Keratinocyte (primary cell): ENCODE data around the gene SIDT2. TPM values are rescaled to one million over a fixed set of nuclear protein-coding genes. Genes with fewer than 3 reads are reported as not detected.

ENCODE experiments used
- DNase-seq: peaks from one replicate; pipeline ENCODE4 v3.0.0-alpha.2; 2011; ENCODE audit warnings: low read depth, missing footprints, low spot score
- FAIRE-seq: peaks from 2 replicates; lab custom pipeline; 2011; peaks lifted over from hg19 to GRCh38; lab: Jason Lieb, UNC
- H2AFZ ChIP-seq: 2 replicates; pipeline ENCODE4 v1.6.0; 2012; ENCODE audit warnings: low read length, control low read depth, inconsistent platforms; ENCODE audit not compliant: control insufficient read depth
- H3K27ac ChIP-seq: 2 replicates; pipeline ENCODE4 v1.5.1; 2011; ENCODE audit warnings: low read length; ENCODE audit not compliant: control insufficient read depth, insufficient read depth
- H3K27me3 ChIP-seq: 3 replicates; pipeline ENCODE4 v1.6.0; 2011; ENCODE audit warnings: low read length; ENCODE audit not compliant: control insufficient read depth, insufficient read depth; ENCODE audit errors: extremely low read depth
- H3K36me3 ChIP-seq, 2 experiments: 2 replicates in 1 of 2; 3 replicates in 1 of 2; pipeline ENCODE4 v1.5.1; 2011; ENCODE audit warnings: low read length in 2 of 2, mild to moderate bottlenecking in 1 of 2; ENCODE audit not compliant: control insufficient read depth in 2 of 2, insufficient read depth in 2 of 2; ENCODE audit errors: extremely low read depth in 1 of 2
- H3K4me1 ChIP-seq: 3 replicates; pipeline ENCODE4 v1.5.1; 2011; ENCODE audit warnings: low read length; ENCODE audit not compliant: control insufficient read depth, insufficient read depth; ENCODE audit errors: extremely low read depth
- H3K4me2 ChIP-seq: 3 replicates; pipeline ENCODE4 v1.6.0; 2011; ENCODE audit warnings: low read depth, low read length; ENCODE audit not compliant: control insufficient read depth, insufficient read depth; ENCODE audit errors: extremely low read depth
- H3K4me3 ChIP-seq, 3 experiments: fragments of 200-600 bp in 1 of 3; sonication (generic) in 1 of 3; 2 replicates in 2 of 3; 3 replicates in 1 of 3; pipeline ENCODE4 v1.5.1; 2011 to 2016; ENCODE audit warnings: low read length in 3 of 3, mild to moderate bottlenecking in 3 of 3, control low read depth in 2 of 3, inconsistent platforms in 1 of 3, low read depth in 1 of 3, mixed read lengths in 1 of 3, mixed run types in 1 of 3, moderate library complexity in 1 of 3; ENCODE audit not compliant: control insufficient read depth in 2 of 3, insufficient read depth in 2 of 3; ENCODE audit errors: extremely low read depth in 1 of 3
- H3K79me2 ChIP-seq: 2 replicates; pipeline ENCODE4 v1.6.0; 2012; ENCODE audit warnings: low read length; ENCODE audit not compliant: control insufficient read depth, insufficient read depth
- H3K9ac ChIP-seq: 3 replicates; pipeline ENCODE4 v1.6.0; 2011; ENCODE audit warnings: low read length; ENCODE audit not compliant: control insufficient read depth, insufficient read depth; ENCODE audit errors: extremely low read depth
- H3K9me1 ChIP-seq: 3 replicates; pipeline ENCODE4 v1.6.0; 2011; ENCODE audit warnings: low read length; ENCODE audit not compliant: control insufficient read depth, insufficient read depth; ENCODE audit errors: extremely low read depth
- H3K9me3 ChIP-seq: 2 replicates; pipeline ENCODE4 v1.5.1; 2012; ENCODE audit warnings: low read depth, low read length; ENCODE audit not compliant: control insufficient read depth
- H4K20me1 ChIP-seq: 3 replicates; pipeline ENCODE4 v1.6.0; 2011; ENCODE audit warnings: low read length; ENCODE audit not compliant: control insufficient read depth, insufficient read depth; ENCODE audit errors: extremely low read depth
- EZH2 ChIP-seq: IDR thresholded peaks from one replicate; pipeline ENCODE4 v1.6.1; 2012; ENCODE audit warnings: inconsistent platforms, mild to moderate bottlenecking, low read length, moderate library complexity
- dilution Hi-C: fragments of 300-500 bp; cut with MboI; formaldehyde crosslinking; loops from one replicate; pipeline ENCODE4 v1.7.0; 2020; ENCODE audit warnings: low sequenced_read_pairs; ENCODE audit not compliant: extremely low pct_ligation_motif_present
- polyA plus RNA-seq, 5 experiments: library from polyadenylated mRNA; depleted of rRNA in 3 of 5; stranded (reverse) in 3 of 5; stranded (forward) in 1 of 5; unstranded in 1 of 5; fragments of >200 nt; gene quantifications; 1 replicate in 1 of 5; 2 replicates in 3 of 5; 3 replicates in 1 of 5; pipeline versions ENCODE4 v1.2.1 to v1.2.3, GENCODE V29; 2011 to 2012; ENCODE audit warnings: missing spikeins in 2 of 5, low read depth in 1 of 5, low replicate concordance in 1 of 5
- TF ChIP-seq, protein P1 (sequence below), 3 experiments: IDR thresholded peaks in 1 of 3; conservative IDR thresholded peaks in 1 of 3; optimal IDR thresholded peaks in 1 of 3; 2 replicates in 2 of 3; 3 replicates in 1 of 3; pipeline versions ENCODE3 to v1.5.1; 2011; ENCODE audit warnings: low read length in 3 of 3, mild to moderate bottlenecking in 3 of 3, moderate library complexity in 2 of 3, control low read depth in 1 of 3, inconsistent platforms in 1 of 3; ENCODE audit not compliant: insufficient read depth in 2 of 3; ENCODE audit errors: extremely low read depth in 1 of 3

The SIDT2 gene
- polyA plus RNA-seq, 1 donor (not counting 4 experiments of a cell fraction or from before 2014, with no cell fraction given): 9.8 TPM

DNA sequence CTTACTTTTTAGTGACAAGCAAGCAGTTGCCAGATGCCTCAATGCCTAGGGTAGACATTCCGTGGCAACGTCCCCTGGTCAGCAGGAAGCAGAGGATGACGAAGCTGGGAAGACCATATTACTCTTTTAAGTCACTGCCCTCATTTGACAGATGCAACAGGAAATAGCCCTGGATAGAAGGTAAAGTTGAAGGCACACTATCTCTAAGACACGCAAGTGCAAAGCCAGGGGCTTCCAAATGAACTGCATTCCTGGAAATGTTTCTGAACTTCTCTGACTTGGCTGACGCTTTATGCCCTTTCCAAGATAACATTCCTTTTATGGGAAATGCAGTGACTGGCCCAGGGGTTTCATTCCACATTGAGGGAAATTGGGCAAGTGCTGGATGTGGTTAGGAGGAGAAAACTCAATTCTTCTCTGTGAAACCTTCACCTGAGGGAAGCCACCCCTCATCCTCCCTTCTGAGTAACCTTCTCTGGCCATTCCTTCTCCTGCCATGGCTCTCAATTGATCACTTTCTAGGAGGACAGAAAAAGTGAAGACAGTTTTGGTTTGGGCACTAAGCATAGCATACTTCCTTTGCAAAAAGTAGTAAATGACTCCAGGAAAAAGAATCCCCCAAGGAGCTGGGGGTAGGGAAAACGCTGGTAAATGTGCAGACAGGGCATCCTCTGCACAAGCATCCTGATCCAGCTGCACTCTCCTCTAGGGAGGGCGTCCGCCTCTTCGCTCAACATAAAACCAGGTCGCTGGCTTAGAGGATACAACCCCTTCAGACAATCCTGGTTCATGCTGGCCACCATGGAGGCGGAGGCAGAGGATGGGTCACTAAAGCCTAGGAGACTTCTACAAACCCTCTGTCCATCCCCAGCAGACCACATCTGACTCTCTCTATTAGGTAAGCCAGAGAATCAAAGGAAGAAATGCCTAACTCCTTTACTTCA, 38.9 kb downstream of the SIDT2 start:
- no peaks in the 10 kb centered on the region for H3K27me3 ChIP-seq
- H3K9me3 ChIP-seq: no peaks in the 10 kb centered on the region
- DNase-seq: no peak
- H2AFZ ChIP-seq: no peak overlapping the region
- dilution Hi-C loops: no loop called here
- no peaks in the 10 kb centered on the region for H4K20me1 ChIP-seq
- no peak overlapping the region for H3K4me2 ChIP-seq
- peaks cover 2% of the 10 kb centered on the region for H3K9me1 ChIP-seq
- no peak for FAIRE-seq
- H3K9ac ChIP-seq: no peak overlapping the region
- no peak overlapping the region for H3K27ac ChIP-seq
- TF ChIP-seq EZH2: no peak
- TF ChIP-seq, protein P1, sequence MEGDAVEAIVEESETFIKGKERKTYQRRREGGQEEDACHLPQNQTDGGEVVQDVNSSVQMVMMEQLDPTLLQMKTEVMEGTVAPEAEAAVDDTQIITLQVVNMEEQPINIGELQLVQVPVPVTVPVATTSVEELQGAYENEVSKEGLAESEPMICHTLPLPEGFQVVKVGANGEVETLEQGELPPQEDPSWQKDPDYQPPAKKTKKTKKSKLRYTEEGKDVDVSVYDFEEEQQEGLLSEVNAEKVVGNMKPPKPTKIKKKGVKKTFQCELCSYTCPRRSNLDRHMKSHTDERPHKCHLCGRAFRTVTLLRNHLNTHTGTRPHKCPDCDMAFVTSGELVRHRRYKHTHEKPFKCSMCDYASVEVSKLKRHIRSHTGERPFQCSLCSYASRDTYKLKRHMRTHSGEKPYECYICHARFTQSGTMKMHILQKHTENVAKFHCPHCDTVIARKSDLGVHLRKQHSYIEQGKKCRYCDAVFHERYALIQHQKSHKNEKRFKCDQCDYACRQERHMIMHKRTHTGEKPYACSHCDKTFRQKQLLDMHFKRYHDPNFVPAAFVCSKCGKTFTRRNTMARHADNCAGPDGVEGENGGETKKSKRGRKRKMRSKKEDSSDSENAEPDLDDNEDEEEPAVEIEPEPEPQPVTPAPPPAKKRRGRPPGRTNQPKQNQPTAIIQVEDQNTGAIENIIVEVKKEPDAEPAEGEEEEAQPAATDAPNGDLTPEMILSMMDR (optimal IDR thresholded peaks at IDR 0.05 in 1 of 3, IDR thresholded peaks at IDR 0.05 in 1 of 3, conservative IDR thresholded peaks at IDR 0.05 in 1 of 3; ENCODE audit: extremely low read depth in 1 of 3, insufficient read depth in 2 of 3, low read length in 3 of 3): no peak
- H3K4me1 ChIP-seq: no peaks in the 10 kb centered on the region
- no peak overlapping the region for H3K4me3 ChIP-seq
- H3K79me2 ChIP-seq: no peaks in the 10 kb centered on the region
- H3K36me3 ChIP-seq: peaks cover 33 to 49% of the 10 kb centered on the region in 2 experiments

DNA sequence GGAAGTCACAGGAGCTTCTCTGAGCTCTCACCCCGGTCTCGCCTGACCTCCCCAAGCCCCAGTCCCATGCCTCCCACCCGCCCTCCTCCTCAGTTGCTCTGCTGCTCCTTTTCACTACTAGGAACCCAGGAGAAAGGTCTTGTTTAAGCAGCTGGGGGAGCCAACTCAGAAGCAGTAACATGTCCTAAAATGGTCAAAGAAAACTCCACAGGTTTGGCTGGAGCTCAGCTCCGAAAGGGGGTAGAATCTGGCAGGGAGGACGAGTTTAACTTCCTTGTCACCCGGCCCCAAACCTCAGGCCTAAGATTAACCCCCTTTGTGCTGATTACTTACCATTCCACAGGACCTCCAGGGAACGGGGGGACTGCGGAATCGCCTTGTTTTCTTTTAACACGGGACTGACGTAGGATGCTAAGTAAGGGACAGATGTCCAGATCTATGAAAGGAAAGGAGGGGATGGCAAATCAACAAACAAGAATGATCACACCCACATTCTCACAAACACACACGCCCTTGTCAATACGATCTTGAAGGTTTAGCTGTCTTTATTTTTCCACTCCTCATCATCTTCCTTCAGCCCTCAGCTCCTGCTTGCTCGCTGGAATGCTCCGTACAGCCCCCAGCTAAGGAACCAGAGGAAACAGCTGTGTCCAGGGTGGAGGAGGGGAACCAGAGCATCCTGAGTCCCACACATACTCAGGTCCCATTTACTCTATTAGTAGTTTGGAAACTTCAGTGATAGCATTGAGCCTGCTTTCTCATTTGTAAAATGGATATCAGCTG, 39.8 kb downstream of the SIDT2 start:
- Histone ChIP-seq H3K9ac (no peak overlapping the region), H3K4me1 (no peaks in the 10 kb centered on the region), H3K9me1 (peaks cover 2% of the 10 kb centered on the region), H3K9me3 (no peaks in the 10 kb centered on the region), H3K79me2 (no peaks in the 10 kb centered on the region), H3K36me3 (peaks cover 35 to 48% of the 10 kb centered on the region in 2 experiments), H4K20me1 (no peaks in the 10 kb centered on the region), H3K27me3 (no peaks in the 10 kb centered on the region), H2AFZ (no peak overlapping the region), H3K4me3 (no peak overlapping the region), H3K4me2 (no peak overlapping the region), H3K27ac (no peak overlapping the region)
- no peak for FAIRE-seq
- TF ChIP-seq, protein P1 (optimal IDR thresholded peaks at IDR 0.05 in 1 of 3, IDR thresholded peaks at IDR 0.05 in 1 of 3, conservative IDR thresholded peaks at IDR 0.05 in 1 of 3; ENCODE audit: extremely low read depth in 1 of 3, insufficient read depth in 2 of 3, low read length in 3 of 3): no peak
- TF ChIP-seq EZH2: no peak
- no peak for DNase-seq
- dilution Hi-C loops: no loop called here
